A673 (cell line): Measurements from ENCODE around the gene CEBPE.

ENCODE experiments used
- CTCF ChIP-seq: fragments of 300-800, 200-600 bp; sonication (generic); conservative IDR thresholded peaks from 2 replicates; pipeline ENCODE4 v1.5.1; 2017; ENCODE audit warnings: low read depth, mild to moderate bottlenecking, antibody characterized with exemption, low read length, moderate library complexity, mixed read lengths
- EZH2 ChIP-seq: fragments of 200-600 bp; sonication (generic); IDR thresholded peaks from 2 replicates; pipeline ENCODE4 v1.6.1; 2017; ENCODE audit warnings: borderline replicate concordance, low read depth, mild to moderate bottlenecking, mixed read lengths, antibody characterized with exemption, low read length; ENCODE audit not compliant: poor library complexity, severe bottlenecking

DNA sequence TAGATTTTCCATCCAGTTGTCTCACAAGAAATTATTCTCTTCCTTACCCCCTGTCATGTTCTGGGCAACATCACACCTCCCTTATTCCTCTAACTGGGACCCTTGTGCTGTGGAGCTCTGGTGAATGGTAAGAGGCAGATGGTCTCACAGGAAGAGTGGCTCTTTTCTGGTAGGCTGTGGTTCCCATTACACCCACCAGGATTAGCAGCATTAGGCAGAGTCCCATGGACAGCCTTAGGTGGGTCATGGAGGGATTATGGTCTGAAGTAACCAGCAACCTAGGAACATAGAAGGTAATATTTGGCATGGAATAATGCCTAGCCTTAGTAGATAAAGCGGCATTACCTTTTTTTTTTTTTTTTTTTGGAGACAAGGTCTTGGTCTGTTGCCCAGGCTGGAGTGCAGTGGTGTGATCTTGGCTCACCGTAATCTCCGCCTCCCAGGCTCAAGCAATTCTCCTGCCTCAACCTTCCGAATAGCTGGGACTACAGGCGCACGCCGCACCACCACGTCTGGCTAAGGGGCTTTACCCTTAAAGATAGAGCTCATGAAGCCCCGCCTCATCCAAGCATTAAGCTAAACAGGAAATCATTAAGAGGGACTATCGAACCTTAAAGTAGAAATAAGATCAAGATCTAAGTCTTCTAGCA is 19.7 kb downstream of the CEBPE start:
- TF ChIP-seq CTCF (no peak), EZH2 (no peak)
